ENCODE data around the gene SPEF2.
"Not testable (repeated sequence)": the region's sequence is repeated elsewhere in the genome, so short reads cannot be mapped to it uniquely, and the experiment has no call there.

Gene SPEF2

GRCh38 chr5:35656721-35657120, 39.1 kb downstream of the SPEF2 start:
- no peak for DNase-seq

- DNase-seq: no peak
Observed at GRCh38 chr5:35657877-35658276, 40.2 kb downstream of the SPEF2 start.

GRCh38 chr5:35659556-35659955, 41.9 kb downstream of the SPEF2 start:
- DNase-seq: no peak

- no peak for DNase-seq
Observed at GRCh38 chr5:35660451-35660850, 42.8 kb downstream of the SPEF2 start.

- DNase-seq: no peak
Observed at GRCh38 chr5:35664584-35664983, 46.9 kb downstream of the SPEF2 start.

GRCh38 chr5:35665096-35665495, 47.4 kb downstream of the SPEF2 start:
- no peak for DNase-seq

- DNase-seq: no peak
Observed at GRCh38 chr5:35668319-35668718, 50.7 kb downstream of the SPEF2 start.

GRCh38 chr5:35668794-35669193, 51.1 kb downstream of the SPEF2 start:
- no peak for DNase-seq

- DNase-seq: no peak
Observed at GRCh38 chr5:35671541-35672295, 54.1 kb downstream of the SPEF2 start.

- not testable (repeated sequence) for DNase-seq
Observed at GRCh38 chr5:35672296-35672655, 54.6 kb downstream of the SPEF2 start.

- DNase-seq: no peak
Observed at GRCh38 chr5:35672995-35673394, 55.3 kb downstream of the SPEF2 start.

- no peak for DNase-seq
Observed at GRCh38 chr5:35674049-35674448, 56.4 kb downstream of the SPEF2 start.

- DNase-seq: no peak
Observed at GRCh38 chr5:35675392-35675791, 57.7 kb downstream of the SPEF2 start.

- no peak for DNase-seq
Observed at GRCh38 chr5:35677878-35678277, 60.2 kb downstream of the SPEF2 start.

- DNase-seq: no peak
Observed at GRCh38 chr5:35678661-35679060, 61.0 kb downstream of the SPEF2 start.

GRCh38 chr5:35679357-35679756, 61.7 kb downstream of the SPEF2 start:
- DNase-seq: no peak

GRCh38 chr5:35681911-35682310, 64.2 kb downstream of the SPEF2 start:
- DNase-seq: no peak

GRCh38 chr5:35683466-35683865, 65.8 kb downstream of the SPEF2 start:
- DNase-seq: no peak

GRCh38 chr5:35685161-35685560, 67.5 kb downstream of the SPEF2 start:
- DNase-seq: no peak

GRCh38 chr5:35687961-35688360, 70.3 kb downstream of the SPEF2 start:
- DNase-seq: no peak

- DNase-seq: no peak
Observed at GRCh38 chr5:35694481-35694880, 76.8 kb downstream of the SPEF2 start.

GRCh38 chr5:35698047-35698808, 80.6 kb downstream of the SPEF2 start:
- no peak for DNase-seq

GRCh38 chr5:35707659-35708058, 90.0 kb downstream of the SPEF2 start:
- DNase-seq: no peak

GRCh38 chr5:35709688-35710087, 92.0 kb downstream of the SPEF2 start:
- DNase-seq: no peak

GRCh38 chr5:35717718-35718117, 100.1 kb downstream of the SPEF2 start:
- no peak for DNase-seq
